NB4 (cell line): Measurements from ENCODE around the gene VGLL4.

Experiments used
- MYC ChIP-seq: IDR thresholded peaks from 2 replicates; pipeline ENCODE4 v1.6.1; 2011; ENCODE audit warnings: low read depth, low read length
- POLR2A ChIP-seq: IDR thresholded peaks from 2 replicates; pipeline ENCODE4 v1.6.1; 2011; ENCODE audit warnings: mild to moderate bottlenecking; ENCODE audit not compliant: insufficient read length; ENCODE audit errors: extremely low read depth
- TF ChIP-seq, protein P1 (sequence below): IDR thresholded peaks from one replicate; pipeline ENCODE4 v1.5.1; 2012; ENCODE audit warnings: low read depth, low read length
- TF ChIP-seq, protein P2 (sequence below): IDR thresholded peaks from 2 replicates; pipeline ENCODE4 v1.6.1; 2011; ENCODE audit warnings: low read depth, low read length

DNA sequence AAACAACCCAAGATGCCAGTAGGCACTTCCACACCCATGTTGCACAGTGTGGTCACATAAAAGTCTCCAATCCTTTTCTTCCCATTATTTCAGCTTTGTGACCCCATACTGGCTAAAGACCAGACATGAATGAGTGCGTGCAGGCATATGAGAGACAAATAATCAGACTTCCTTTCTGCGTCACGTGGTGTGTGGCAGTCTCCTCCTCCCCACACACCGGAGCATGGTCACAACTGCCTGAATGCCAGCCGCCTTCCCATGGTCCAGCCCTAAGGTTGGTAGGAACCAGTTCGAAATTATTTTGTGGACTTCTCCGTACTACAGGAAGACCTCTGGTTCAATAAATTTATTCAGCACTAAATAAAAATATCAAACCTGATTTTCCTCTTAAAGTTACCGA lies 65.5 kb downstream of the VGLL4 start:
- TF ChIP-seq, protein P1, sequence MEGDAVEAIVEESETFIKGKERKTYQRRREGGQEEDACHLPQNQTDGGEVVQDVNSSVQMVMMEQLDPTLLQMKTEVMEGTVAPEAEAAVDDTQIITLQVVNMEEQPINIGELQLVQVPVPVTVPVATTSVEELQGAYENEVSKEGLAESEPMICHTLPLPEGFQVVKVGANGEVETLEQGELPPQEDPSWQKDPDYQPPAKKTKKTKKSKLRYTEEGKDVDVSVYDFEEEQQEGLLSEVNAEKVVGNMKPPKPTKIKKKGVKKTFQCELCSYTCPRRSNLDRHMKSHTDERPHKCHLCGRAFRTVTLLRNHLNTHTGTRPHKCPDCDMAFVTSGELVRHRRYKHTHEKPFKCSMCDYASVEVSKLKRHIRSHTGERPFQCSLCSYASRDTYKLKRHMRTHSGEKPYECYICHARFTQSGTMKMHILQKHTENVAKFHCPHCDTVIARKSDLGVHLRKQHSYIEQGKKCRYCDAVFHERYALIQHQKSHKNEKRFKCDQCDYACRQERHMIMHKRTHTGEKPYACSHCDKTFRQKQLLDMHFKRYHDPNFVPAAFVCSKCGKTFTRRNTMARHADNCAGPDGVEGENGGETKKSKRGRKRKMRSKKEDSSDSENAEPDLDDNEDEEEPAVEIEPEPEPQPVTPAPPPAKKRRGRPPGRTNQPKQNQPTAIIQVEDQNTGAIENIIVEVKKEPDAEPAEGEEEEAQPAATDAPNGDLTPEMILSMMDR = no peak
- no peak for TF ChIP-seq POLR2A
- TF ChIP-seq, protein P2, sequence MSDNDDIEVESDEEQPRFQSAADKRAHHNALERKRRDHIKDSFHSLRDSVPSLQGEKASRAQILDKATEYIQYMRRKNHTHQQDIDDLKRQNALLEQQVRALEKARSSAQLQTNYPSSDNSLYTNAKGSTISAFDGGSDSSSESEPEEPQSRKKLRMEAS = no peak
- no peak for TF ChIP-seq MYC
